HEK293 (cell line): Measurements from ENCODE around the gene PAX7.

ENCODE experiments used
- BCL11A ChIP-seq: fragments of 450-650 bp; formaldehyde crosslinking; IDR thresholded peaks from 2 replicates; pipeline ENCODE4 v1.5.1; 2016; ENCODE audit warnings: low read depth, missing biosample characterization, missing genetic modification characterization
- CTCF ChIP-seq: fragments of 450-650 bp; formaldehyde crosslinking; IDR thresholded peaks from 2 replicates; pipeline ENCODE4 v1.5.1; 2016; ENCODE audit warnings: missing biosample characterization, missing genetic modification characterization
- PRDM1 ChIP-seq: fragments of 450-650 bp; formaldehyde crosslinking; IDR thresholded peaks from 2 replicates; pipeline ENCODE4; 2016; ENCODE audit warnings: missing biosample characterization, missing genetic modification characterization
- ZNF24 ChIP-seq: fragments of 450-650 bp; formaldehyde crosslinking; IDR thresholded peaks from 2 replicates; pipeline ENCODE4 v1.5.1; 2016; ENCODE audit warnings: missing biosample characterization, missing genetic modification characterization
- ZNF274 ChIP-seq, 2 experiments: fragments of 200-500 bp in 1 of 2; fragments of 450-650 bp in 1 of 2; sonication (Bioruptor generic) in 1 of 2; formaldehyde crosslinking in 1 of 2; IDR thresholded peaks; 2 replicates each; pipeline versions ENCODE4 v1.5.1 to v1.6.1; 2014 to 2016; ENCODE audit warnings: borderline replicate concordance in 1 of 2, inconsistent platforms in 1 of 2, low read length in 1 of 2, missing biosample characterization in 1 of 2, missing genetic modification characterization in 1 of 2
- ZNF548 ChIP-seq: fragments of 450-650 bp; formaldehyde crosslinking; IDR thresholded peaks from 2 replicates; pipeline ENCODE4 v1.5.1; 2016; ENCODE audit warnings: missing biosample characterization, missing genetic modification characterization
- ZNF747 ChIP-seq: fragments of 450-650 bp; formaldehyde crosslinking; IDR thresholded peaks from 2 replicates; pipeline ENCODE4 v1.5.1; 2016; ENCODE audit warnings: missing biosample characterization, missing genetic modification characterization
- ZNF792 ChIP-seq: fragments of 450-650 bp; formaldehyde crosslinking; IDR thresholded peaks from 2 replicates; pipeline ENCODE4 v1.5.1; 2016; ENCODE audit warnings: missing biosample characterization, missing genetic modification characterization
- ZSCAN30 ChIP-seq: fragments of 450-650 bp; IDR thresholded peaks from 2 replicates; pipeline ENCODE4 v1.5.1; 2018; ENCODE audit warnings: missing biosample characterization, mild to moderate bottlenecking, missing genetic modification characterization, moderate library complexity

- no peak for TF ChIP-seq ZNF747 (tag by site-specific recombination)
- TF ChIP-seq PRDM1, result no peak
- no peak for TF ChIP-seq ZNF274 (IDR thresholded peaks at IDR 0.05; ENCODE audit: low read length)
- TF ChIP-seq ZNF274 (tag by site-specific recombination; IDR thresholded peaks at IDR 0.05; ENCODE audit: borderline replicate concordance), result no peak
- TF ChIP-seq BCL11A (tag by site-specific recombination), result no peak
- TF ChIP-seq ZNF548 (tag by site-specific recombination), result no peak
- no peak for TF ChIP-seq ZNF24 (tag by site-specific recombination)
- no peak for TF ChIP-seq ZSCAN30 (tag by site-specific recombination)
- TF ChIP-seq ZNF792, result no peak
- TF ChIP-seq CTCF, result no peak
Observed at GRCh38 chr1:18722270-18722669, 91.6 kb downstream of the PAX7 start.
